Hepatocyte (in vitro differentiated cells): ENCODE data around the gene SLC7A9.

ENCODE experiments used
- CTCF ChIP-seq: fragments of 200-600 bp; sonication (generic); IDR thresholded peaks from 2 replicates; pipeline ENCODE4 v1.5.1; 2016; ENCODE audit warnings: antibody characterized with exemption, mild to moderate bottlenecking; ENCODE audit not compliant: poor library complexity
- EZH2 ChIP-seq: fragments of 200-600 bp; sonication (generic); IDR thresholded peaks from 2 replicates; pipeline ENCODE4 v1.6.1; 2016; ENCODE audit warnings: antibody characterized with exemption, mild to moderate bottlenecking, borderline replicate concordance
- EZH2phosphoT487 ChIP-seq: fragments of 200-600 bp; sonication (generic); IDR thresholded peaks from one replicate; pipeline ENCODE4 v1.6.1; 2018; ENCODE audit warnings: antibody characterized with exemption, mild to moderate bottlenecking, low read depth, moderate library complexity; ENCODE audit not compliant: unreplicated experiment, severe bottlenecking

- TF ChIP-seq CTCF (no peak), EZH2phosphoT487 (no peak), EZH2 (no peak)
Measured at GRCh38 chr19:32812571-32812970, 57.0 kb downstream of the SLC7A9 start.
